Epidermal melanocyte (primary cell): ENCODE data around the gene LDLRAD4.

ENCODE experiments used
- DNase-seq: peaks from one replicate; pipeline ENCODE4 v3.0.0; 2011; ENCODE audit warnings: low spot score; ENCODE audit not compliant: insufficient read length

Gene LDLRAD4

GRCh38 chr18:13527730-13528129 is 309.2 kb downstream of the LDLRAD4 start:
- no peak for DNase-seq

- no peak for DNase-seq
Observed at GRCh38 chr18:13528739-13529392, 310.3 kb downstream of the LDLRAD4 start.

DNA sequence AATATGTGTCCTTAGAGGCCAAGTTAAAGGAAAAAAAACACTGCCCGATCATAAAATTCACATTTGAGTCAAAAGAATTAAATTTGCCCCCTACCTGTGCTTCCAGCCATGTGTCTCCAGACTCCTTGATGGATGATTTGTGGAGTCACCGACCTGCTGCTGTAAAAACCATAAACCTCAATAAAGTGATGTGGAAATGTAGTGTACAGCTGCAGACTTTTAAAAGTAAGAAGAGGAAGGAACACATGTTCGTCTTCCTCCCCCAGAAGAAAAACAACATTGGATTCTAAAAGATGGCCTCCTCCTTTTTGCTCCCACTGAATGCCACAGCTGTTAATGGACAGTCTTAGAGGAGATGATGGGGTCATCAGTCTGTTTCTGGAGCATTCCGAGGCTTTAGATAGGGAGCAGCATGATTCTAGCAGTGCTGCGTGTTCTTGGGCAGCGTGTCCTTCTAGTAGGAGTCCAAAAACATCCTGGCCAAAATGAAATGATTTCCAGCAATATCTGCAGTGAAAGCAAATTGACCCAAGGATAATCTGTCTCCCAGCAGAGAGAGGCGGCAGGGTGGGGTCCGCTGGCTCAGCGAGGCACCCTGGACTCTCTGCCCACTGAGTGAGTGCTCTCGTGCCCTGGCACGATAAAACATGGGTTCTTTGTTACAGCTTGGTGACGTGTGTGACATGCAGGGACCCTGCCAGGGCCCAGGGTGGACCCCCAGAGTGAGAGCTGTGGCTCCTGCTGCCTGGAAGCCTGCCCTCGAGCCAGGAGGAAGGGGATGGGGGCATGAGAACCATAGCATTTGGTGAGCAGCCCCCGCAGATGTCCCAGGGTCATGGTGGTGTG is 311.7 kb downstream of the LDLRAD4 start:
- no peak for DNase-seq

GRCh38 chr18:13530879-13531387 is 312.4 kb downstream of the LDLRAD4 start:
- DNase-seq = no peak

DNA sequence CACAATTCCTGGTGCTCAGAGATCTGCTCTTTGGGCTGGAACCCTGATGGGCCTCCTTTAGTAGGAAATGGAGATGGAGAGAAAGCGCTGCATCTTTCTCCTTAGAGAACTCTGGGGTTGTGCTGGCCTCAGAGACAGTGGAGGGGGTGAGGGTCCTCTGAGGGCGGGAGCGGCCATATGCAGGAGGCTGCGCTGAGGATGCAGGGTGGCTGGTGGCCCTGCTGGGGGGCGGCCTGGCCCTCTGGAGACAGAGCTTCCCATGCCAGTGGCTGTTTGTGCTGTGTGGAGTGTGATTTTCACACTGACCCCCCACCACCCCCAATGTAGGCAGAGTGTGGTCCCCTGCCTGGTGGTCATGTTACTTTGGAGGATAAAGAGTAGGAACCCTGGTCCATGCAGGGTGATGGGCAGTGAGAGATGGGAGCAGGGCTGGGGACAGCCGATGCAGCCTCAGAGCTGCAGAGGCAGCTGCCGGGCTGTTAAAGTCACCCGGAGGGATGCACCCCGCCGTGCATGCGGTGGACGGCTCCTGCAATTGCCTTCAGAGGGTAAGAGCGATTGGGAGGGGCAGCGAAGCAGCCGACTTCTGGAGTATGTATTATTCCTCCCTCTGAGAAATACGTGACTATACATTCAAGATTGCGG is 313.2 kb downstream of the LDLRAD4 start:
- DNase-seq = no peak

- no peak for DNase-seq
Observed at GRCh38 chr18:13532406-13533075, 314.0 kb downstream of the LDLRAD4 start.

DNA sequence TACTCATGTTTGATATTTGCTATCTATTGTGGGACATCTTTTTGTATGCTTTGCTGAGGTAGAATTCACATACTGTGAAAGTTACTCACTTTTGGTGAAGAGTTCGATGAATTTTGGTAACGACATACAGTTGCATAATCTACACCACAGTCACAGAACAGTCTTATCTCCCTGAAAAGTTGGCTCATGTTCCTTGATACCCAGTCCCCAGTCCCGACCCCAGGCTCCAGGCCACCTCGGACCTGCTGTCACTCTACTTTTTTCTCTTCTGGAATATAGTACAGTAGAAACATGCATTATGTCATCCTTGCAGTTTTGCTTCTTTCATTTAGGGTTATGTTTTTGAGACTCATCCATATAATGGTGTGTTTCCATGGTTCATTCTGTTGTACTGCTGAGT is 316.1 kb downstream of the LDLRAD4 start:
- no peak for DNase-seq

- no peak for DNase-seq
Observed at GRCh38 chr18:13536578-13536977, 318.0 kb downstream of the LDLRAD4 start.

DNA sequence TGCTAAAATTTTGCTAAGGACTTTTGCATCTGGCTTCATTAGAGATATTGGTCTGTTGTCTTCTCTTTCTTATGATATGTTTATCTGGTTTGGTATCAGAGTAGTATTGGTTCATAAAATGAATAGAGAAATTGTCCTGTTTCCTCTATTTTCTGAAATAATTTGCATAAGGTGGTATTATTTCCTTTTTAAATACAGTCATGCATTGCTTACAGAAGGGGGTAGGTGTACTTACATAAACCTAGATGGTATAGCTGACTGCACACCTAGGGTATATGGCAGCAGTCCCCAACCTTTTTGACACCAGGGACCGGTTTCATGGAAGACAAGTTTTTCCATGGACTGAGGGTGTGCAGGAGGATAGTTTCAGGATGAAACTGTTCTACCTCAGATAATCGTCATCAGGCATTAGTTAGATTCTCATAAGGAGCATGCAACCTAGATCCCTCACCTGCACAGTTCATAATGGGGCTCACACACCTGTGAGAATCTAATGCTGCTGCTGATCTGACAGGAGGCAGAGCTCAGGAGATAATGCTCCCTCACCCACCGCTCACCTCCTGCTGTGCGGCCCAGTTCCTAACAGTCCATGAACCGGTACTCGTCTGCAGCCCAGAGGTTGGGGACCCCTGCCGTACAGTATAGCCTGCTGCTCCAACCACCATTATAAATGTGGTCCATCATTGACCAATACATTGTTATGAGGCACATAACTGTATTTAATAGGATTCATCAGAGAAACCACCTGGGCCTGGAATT is 318.6 kb downstream of the LDLRAD4 start:
- no peak for DNase-seq

DNA sequence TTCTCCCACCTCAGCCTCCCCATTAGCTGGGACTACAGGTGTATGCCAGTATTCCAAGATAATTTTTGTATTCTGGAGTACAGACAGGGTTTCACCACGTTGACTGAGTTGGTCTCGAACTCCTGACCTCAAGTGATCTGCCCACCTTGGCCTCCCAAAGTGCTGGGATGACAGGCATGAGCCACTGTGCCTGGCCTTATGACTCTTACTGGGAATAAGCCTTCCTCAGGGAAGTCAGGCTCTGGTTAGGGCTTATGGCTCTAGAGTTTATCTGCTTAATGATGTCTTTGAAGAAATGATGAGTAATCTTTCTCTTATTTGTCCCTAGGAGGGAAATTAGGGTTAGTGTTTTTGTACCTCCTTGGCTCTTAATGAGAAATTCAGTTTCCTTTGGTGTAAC is 320.1 kb downstream of the LDLRAD4 start:
- no peak for DNase-seq

- no peak for DNase-seq
Observed at GRCh38 chr18:13539050-13539449, 320.5 kb downstream of the LDLRAD4 start.

- DNase-seq = no peak
Observed at GRCh38 chr18:13539843-13540476, 321.4 kb downstream of the LDLRAD4 start.

DNA sequence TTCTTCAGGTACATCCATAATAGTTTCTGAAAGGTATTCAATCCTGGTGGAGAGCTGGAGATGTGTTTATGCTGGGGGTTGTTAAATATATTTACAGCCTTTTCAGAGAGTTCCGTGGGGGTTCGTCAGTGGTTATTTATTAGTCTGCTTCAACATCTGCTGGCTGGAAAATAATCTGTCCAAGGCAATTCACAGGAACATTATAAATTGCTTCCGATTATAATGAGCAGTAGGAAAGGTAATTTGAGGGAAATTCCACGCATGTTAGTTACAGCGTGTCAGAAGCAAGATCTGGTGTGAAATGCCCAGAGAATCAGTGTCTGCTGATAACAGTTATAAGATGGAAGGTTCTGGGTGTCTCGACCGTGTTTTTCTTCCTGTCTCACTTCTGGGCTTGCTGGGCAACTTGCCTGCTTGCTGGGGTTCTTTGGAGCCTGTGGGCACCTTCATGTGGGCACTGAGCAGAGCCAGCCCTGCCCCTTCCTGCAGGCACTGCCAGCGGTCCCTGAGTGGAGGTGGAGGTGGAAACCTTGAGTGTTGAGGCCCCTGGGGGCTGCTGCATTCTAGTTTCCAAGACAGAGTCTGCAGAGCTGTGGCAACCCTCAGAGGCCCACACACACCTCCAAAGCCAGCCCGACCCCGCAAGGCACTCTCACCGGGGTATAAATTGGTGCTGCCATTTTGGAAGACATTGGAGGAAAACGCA is 322.1 kb downstream of the LDLRAD4 start:
- DNase-seq = no peak

- DNase-seq = no peak
Observed at GRCh38 chr18:13541621-13542519, 323.3 kb downstream of the LDLRAD4 start.

- no peak for DNase-seq
Observed at GRCh38 chr18:13542520-13542847, 323.9 kb downstream of the LDLRAD4 start.

- DNase-seq = no peak
Observed at GRCh38 chr18:13543144-13543543, 324.6 kb downstream of the LDLRAD4 start.

DNA sequence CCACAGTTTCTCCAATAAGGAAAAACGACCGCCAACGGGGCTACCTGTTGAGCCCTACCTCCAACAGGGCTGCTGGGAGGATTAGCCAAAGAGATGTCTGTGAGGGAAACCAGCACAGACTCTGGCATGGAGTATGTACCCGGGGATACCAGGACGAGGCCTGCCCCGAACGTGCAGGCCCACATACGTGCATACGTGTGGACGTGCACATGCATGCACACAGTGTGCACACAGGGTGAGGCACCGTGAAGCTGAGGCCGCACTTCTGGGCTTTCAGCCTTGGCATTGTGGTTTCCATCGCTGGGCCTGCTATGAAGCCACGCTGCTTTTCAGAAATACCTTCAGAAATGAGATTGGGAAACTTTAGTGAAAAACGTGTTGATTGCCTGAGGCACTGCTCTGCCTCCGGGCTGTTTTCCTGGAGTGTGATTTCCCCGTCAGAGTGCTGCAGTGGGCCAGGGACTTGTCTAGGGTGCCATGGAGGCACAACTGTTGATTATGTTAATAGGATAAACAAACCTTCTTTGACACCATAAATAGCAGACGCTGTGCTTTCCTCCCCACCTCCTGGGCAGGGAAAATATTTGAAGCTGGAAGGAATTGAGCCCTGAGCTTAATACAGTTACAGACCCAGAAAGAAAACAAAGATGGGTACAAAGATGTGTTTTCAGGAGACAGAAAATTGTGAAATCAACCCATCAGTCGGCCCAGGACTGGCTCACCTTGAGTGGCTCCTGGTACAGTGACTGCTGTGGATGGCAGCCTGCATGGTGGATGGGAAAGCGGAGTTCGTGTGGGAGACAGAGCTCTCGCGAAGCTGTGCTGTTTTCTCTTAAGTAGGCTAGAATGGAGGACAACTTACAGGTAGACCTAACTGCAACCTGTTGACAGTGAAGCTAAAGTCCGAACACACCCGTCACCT is 325.5 kb downstream of the LDLRAD4 start:
- DNase-seq = no peak

DNA sequence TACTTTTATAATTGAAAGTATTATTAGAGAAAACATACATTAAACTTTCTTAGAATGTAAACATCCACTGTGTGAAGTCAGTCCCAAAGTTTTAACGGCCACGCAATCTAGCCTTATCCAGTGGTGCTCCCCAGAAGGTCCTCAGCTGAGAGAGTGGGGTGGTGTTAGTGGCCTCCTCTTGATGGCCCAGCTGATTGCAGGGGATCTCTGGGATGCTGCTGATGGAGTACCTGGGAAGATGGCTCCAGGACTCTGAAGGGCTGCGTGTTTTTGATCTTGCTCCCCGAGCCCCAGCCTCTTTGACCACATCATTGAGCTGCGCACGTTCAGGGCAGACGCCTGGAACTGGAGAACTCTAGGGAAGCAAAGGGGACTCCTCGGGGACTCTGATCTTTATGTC is 326.4 kb downstream of the LDLRAD4 start:
- DNase-seq = no peak
